SW480 (cell line): ENCODE data around the gene RSPH1.

ENCODE experiments used
- DNase-seq: peaks from one replicate; pipeline ENCODE4 v3.0.0-alpha.2; 2016; ENCODE audit warnings: low spot score

Gene RSPH1

GRCh38 chr21:42496120-42496838 lies at the start of gene RSPH1:
Gene RSPH1 (minus strand): TSS chr21:42496224. CDS start chr21:42496186, 38 bp downstream.
- DNase-seq: peak; percentile 99

- no peak for DNase-seq
These were observed 49.7 kb upstream of the RSPH1 start for GRCh38 chr21:42545745-42546144.

GRCh38 chr21:42545317-42545716 lies 49.3 kb upstream of the RSPH1 start:
- no peak for DNase-seq

- no peak for DNase-seq
These were observed 48.5 kb upstream of the RSPH1 start for GRCh38 chr21:42544544-42544943.

GRCh38 chr21:42543106-42543847 lies 47.3 kb upstream of the RSPH1 start:
- no peak for DNase-seq

GRCh38 chr21:42542596-42542995 lies 46.6 kb upstream of the RSPH1 start:
- DNase-seq: no peak

- DNase-seq: no peak
These were observed 46.2 kb upstream of the RSPH1 start for GRCh38 chr21:42542196-42542595.

GRCh38 chr21:42541618-42542017 lies 45.6 kb upstream of the RSPH1 start:
- DNase-seq: no peak

- no peak for DNase-seq
These were observed 45.1 kb upstream of the RSPH1 start for GRCh38 chr21:42541174-42541573.

GRCh38 chr21:42540396-42540795 lies 44.4 kb upstream of the RSPH1 start:
- DNase-seq: no peak

- DNase-seq: no peak
These were observed 43.9 kb upstream of the RSPH1 start for GRCh38 chr21:42539931-42540343.

GRCh38 chr21:42539342-42539741 lies 43.3 kb upstream of the RSPH1 start:
- DNase-seq: no peak

GRCh38 chr21:42538479-42539275 lies 42.7 kb upstream of the RSPH1 start:
- DNase-seq: no peak

- peak; percentile 47 for DNase-seq
These were observed 41.2 kb upstream of the RSPH1 start for GRCh38 chr21:42537106-42537742.

- no peak for DNase-seq
These were observed 40.6 kb upstream of the RSPH1 start for GRCh38 chr21:42536601-42537000.

GRCh38 chr21:42535602-42536171 lies 39.7 kb upstream of the RSPH1 start:
- no peak for DNase-seq

- no peak for DNase-seq
These were observed 38.7 kb upstream of the RSPH1 start for GRCh38 chr21:42534421-42535378.

- no peak for DNase-seq
These were observed 37.9 kb upstream of the RSPH1 start for GRCh38 chr21:42533963-42534355.

- DNase-seq: no peak
These were observed 37.4 kb upstream of the RSPH1 start for GRCh38 chr21:42533306-42533962.
